Choroid plexus epithelial cell (primary cell): Measurements from ENCODE around the gene KCNK3.

Source experiments
- DNase-seq: peaks from one replicate; pipeline ENCODE4 v3.0.0-alpha.2; 2010; ENCODE audit warnings: low read depth
- H3K4me3 ChIP-seq: 2 replicates; pipeline ENCODE4 v1.5.1; 2011; ENCODE audit warnings: low read depth, mild to moderate bottlenecking, control low read depth, low read length, moderate library complexity
- CTCF ChIP-seq: conservative IDR thresholded peaks from 2 replicates; pipeline ENCODE4 v1.5.1; 2011; ENCODE audit warnings: low read depth, mild to moderate bottlenecking, control low read depth, inconsistent platforms, low read length, moderate library complexity

Gene KCNK3

GRCh38 chr2:26679867-26680266, 12.7 kb upstream of the KCNK3 start:
- no peak for TF ChIP-seq CTCF
- DNase-seq = no peak
- no peak overlapping the region for H3K4me3 ChIP-seq

GRCh38 chr2:26681656-26682055, 10.9 kb upstream of the KCNK3 start:
- no peak for TF ChIP-seq CTCF
- H3K4me3 ChIP-seq = no peak overlapping the region
- no peak for DNase-seq

- DNase-seq = no peak
- no peak for TF ChIP-seq CTCF
- no peak overlapping the region for H3K4me3 ChIP-seq
These were observed 10.4 kb upstream of the KCNK3 start for GRCh38 chr2:26682155-26682554.

- TF ChIP-seq CTCF = no peak
- DNase-seq = no peak
- H3K4me3 ChIP-seq = no peak overlapping the region
These were observed 8.9 kb upstream of the KCNK3 start for GRCh38 chr2:26683583-26683982.

- no peak for TF ChIP-seq CTCF
- H3K4me3 ChIP-seq = no peak overlapping the region
- no peak for DNase-seq
These were observed 7.2 kb upstream of the KCNK3 start for GRCh38 chr2:26685341-26685740.

GRCh38 chr2:26685989-26686839, 6.3 kb upstream of the KCNK3 start:
- H3K4me3 ChIP-seq = no peak overlapping the region
- no peak for DNase-seq
- TF ChIP-seq CTCF = no peak

- no peak for TF ChIP-seq CTCF
- no peak for DNase-seq
These were observed 5.2 kb upstream of the KCNK3 start for GRCh38 chr2:26687328-26687727.

More at GRCh38 chr2:26687328-26687727, 5.2 kb upstream of the KCNK3 start:
- H3K4me3 ChIP-seq = no peak overlapping the region
